HEK293T (cell line): ENCODE measurements around the gene AMPD3.

ENCODE experiments used
- CTCF ChIA-PET: fragments of 350-600 bp; formaldehyde crosslinking; extraction: SDS; loops from one replicate; lab custom pipeline; 2021; ENCODE audit warnings: antibody characterized with exemption, inconsistent platforms; lab: Yijun Ruan, JAX
- POLR2A ChIA-PET: fragments of 350-600 bp; formaldehyde crosslinking; extraction: SDS; loops from one replicate; lab custom pipeline; 2020; ENCODE audit warnings: antibody characterized with exemption, inconsistent platforms; lab: Yijun Ruan, JAX
- DNase-seq: peaks from one replicate; pipeline ENCODE4 v3.0.0; 2012; ENCODE audit warnings: mixed read lengths; ENCODE audit errors: extremely low spot score
- ARNT ChIP-seq: fragments of 450-650 bp; IDR thresholded peaks from 2 replicates; pipeline ENCODE4 v1.6.1; 2017; ENCODE audit warnings: mild to moderate bottlenecking
- BHLHE40 ChIP-seq: fragments of 450-650 bp; IDR thresholded peaks from 2 replicates; pipeline ENCODE4 v1.6.1; 2016; ENCODE audit warnings: mild to moderate bottlenecking, moderate library complexity, borderline replicate concordance
- CTBP1 ChIP-seq: fragments of 450-650 bp; IDR thresholded peaks from 2 replicates; pipeline ENCODE4 v1.6.1; 2016; ENCODE audit warnings: borderline replicate concordance
- FOXA1 ChIP-seq: fragments of 450-650 bp; IDR thresholded peaks from 2 replicates; pipeline ENCODE4 v1.6.1; 2016; ENCODE audit warnings: mild to moderate bottlenecking
- FOXK2 ChIP-seq: fragments of 450-650 bp; IDR thresholded peaks from 2 replicates; pipeline ENCODE4 v1.6.1; 2016; ENCODE audit warnings: mild to moderate bottlenecking
- FOXM1 ChIP-seq: fragments of 450-650 bp; IDR thresholded peaks from 2 replicates; pipeline ENCODE4 v1.6.1; 2017; ENCODE audit warnings: mild to moderate bottlenecking, borderline replicate concordance
- HDGF ChIP-seq: fragments of 450-650 bp; IDR thresholded peaks from 2 replicates; pipeline ENCODE4 v1.6.1; 2017; ENCODE audit warnings: antibody characterized with exemption, borderline replicate concordance
- L3MBTL2 ChIP-seq: fragments of 450-650 bp; conservative IDR thresholded peaks from 2 replicates; pipeline ENCODE4 v1.6.1; 2016; ENCODE audit warnings: mild to moderate bottlenecking
- LEF1 ChIP-seq: fragments of 450-650 bp; IDR thresholded peaks from 2 replicates; pipeline ENCODE4 v1.6.1; 2017; ENCODE audit warnings: mild to moderate bottlenecking, borderline replicate concordance
- NFRKB ChIP-seq: fragments of 450-650 bp; IDR thresholded peaks from 2 replicates; pipeline ENCODE4 v1.6.1; 2016; ENCODE audit warnings: mild to moderate bottlenecking, moderate library complexity
- PKNOX1 ChIP-seq: fragments of 450-650 bp; IDR thresholded peaks from 2 replicates; pipeline ENCODE4 v1.6.1; 2016
- SP1 ChIP-seq: fragments of 450-650 bp; IDR thresholded peaks from 2 replicates; pipeline ENCODE4 v1.6.1; 2017
- SUZ12 ChIP-seq: fragments of 450-650 bp; IDR thresholded peaks from 2 replicates; pipeline ENCODE4 v1.6.1; 2016; ENCODE audit warnings: mild to moderate bottlenecking
- TARDBP ChIP-seq: fragments of 450-650 bp; IDR thresholded peaks from 2 replicates; pipeline ENCODE4 v1.6.1; 2016
- ZNF384 ChIP-seq: fragments of 450-650 bp; IDR thresholded peaks from 2 replicates; pipeline ENCODE4 v1.6.1; 2016

The AMPD3 gene

GRCh38 chr11:10498426-10499250, 43.6 kb downstream of the AMPD3 start:
- CTCF ChIA-PET: no interaction called here
- POLR2A ChIA-PET: no interaction called here
- TF ChIP-seq TARDBP (no peak), FOXA1 (no peak), BHLHE40 (no peak), L3MBTL2 (no peak)
- DNase-seq: no peak

DNA sequence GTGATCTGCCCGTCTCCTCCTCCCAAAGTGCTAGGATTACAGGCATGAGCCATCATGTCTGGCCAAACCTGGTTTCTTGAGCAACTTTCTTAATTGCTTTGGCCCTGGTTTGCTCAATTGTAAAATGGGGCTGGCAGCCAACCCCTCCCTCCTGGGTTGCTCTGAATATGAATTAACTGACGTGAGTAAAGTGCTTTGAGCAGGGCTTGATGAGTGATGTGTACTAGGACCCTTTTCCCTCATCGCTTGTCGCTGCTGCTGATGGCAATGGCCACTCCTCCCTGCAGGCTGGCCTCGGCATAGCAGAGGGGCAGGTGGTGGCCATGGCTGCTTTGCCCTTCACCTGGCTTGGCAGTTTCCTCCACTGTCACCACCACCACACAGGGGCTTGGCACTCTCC, 44.4 kb downstream of the AMPD3 start:
- CTCF ChIA-PET: no interaction called here
- POLR2A ChIA-PET: no interaction called here
- no peak for DNase-seq
- TF ChIP-seq FOXK2 (no peak), FOXM1 (no peak), SP1 (no peak), PKNOX1 (no peak), FOXA1 (no peak), BHLHE40 (no peak)

GRCh38 chr11:10499874-10500601, 45.0 kb downstream of the AMPD3 start:
- ChIA-PET CTCF (no interaction called here), POLR2A (no interaction called here)
- no peak for DNase-seq
- no peak for TF ChIP-seq ZNF384
- no peak for TF ChIP-seq HDGF
- no peak for TF ChIP-seq BHLHE40
- TF ChIP-seq TARDBP: no peak
- TF ChIP-seq LEF1: no peak
- no peak for TF ChIP-seq ARNT

DNA sequence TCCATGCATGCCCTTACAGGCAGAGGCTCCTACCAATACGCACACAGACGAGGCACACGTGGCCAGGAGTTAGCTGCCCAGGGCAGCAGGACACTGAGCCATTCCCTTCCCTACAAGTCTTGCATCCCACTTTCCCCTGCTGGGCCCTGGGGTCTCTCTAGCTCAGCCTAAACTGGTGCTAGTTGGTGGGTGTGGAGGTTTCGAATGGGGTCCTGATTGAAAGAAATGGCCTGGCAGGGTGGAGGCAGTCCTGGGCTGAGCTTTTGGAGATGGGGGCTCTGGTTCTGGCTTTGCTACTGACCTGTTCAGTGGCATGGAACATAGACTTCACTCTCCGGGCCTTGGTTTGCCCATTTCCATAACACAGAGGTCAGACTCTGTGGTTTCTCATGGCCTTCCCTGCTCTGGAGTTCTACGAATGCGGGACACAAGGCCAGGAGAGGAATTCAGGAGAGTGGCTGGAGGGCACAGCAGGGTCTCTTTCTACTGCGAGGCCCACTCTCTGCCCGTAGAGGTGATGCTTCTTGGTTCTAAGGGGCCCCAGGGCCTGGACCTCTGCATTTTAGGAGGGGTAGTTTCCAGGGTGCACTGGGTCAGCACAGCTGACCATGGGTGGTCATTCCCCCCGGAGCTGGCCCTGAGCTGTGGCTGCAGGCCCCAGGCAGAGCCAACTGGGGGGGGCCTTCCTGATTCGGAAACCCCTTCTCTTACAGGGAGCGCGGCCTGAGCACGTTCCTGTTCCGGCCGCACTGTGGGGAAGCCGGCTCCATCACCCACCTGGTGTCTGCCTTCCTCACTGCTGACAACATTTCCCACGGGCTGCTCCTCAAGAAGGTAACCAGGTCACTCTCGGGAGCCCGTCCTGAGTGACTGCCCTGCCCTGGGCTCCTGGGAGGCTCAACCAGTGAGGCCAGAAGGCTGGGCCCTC, 46.0 kb downstream of the AMPD3 start:
- TF ChIP-seq BHLHE40 (no peak), FOXA1 (no peak), FOXK2 (no peak), FOXM1 (no peak), PKNOX1 (no peak), HDGF (no peak), ZNF384 (no peak), SUZ12 (no peak), CTBP1 (no peak), TARDBP (no peak), LEF1 (no peak), NFRKB (no peak)
- POLR2A ChIA-PET: no interaction called here
- CTCF ChIA-PET: no interaction called here
- DNase-seq: peak; percentile 4

- ChIA-PET CTCF (no interaction called here), POLR2A (no interaction called here)
- no peak for TF ChIP-seq CTBP1
- no peak for TF ChIP-seq LEF1
- TF ChIP-seq PKNOX1: no peak
- TF ChIP-seq ARNT: no peak
- no peak for DNase-seq
Measured at GRCh38 chr11:10502065-10502680, 47.1 kb downstream of the AMPD3 start.

DNA sequence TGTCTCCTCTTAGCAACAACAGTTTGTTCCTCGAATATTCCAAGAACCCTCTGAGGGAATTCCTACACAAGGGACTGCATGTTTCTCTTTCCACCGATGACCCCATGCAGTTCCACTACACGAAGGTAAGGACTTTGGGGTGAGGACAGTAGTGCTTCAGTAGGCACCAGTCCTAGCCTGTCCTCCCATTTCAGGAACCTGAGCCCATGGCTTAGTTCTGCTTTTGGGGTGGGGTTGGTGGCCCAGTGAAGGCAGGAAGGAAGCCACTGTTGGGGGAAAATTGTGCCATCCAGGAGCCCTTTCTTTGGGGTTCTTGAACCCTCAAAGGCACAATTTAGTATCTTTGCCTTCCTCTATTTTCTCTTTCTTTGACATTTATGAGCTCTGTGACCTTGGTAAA, 47.7 kb downstream of the AMPD3 start:
- no peak for DNase-seq
- TF ChIP-seq L3MBTL2: no peak
- no peak for TF ChIP-seq ZNF384
- TF ChIP-seq HDGF: no peak
- no peak for TF ChIP-seq FOXK2
- CTCF ChIA-PET: no interaction called here
- POLR2A ChIA-PET: no interaction called here
